Esophagus squamous epithelium (tissue), 4 donors: ENCODE data around the gene KLF13.

Source experiments
- CTCF ChIP-seq, 6 experiments: fragments of 450-650 bp in 4 of 6; fragments of 200-600 bp in 2 of 6; sonication (generic) in 2 of 6; IDR thresholded peaks; one replicate each; pipeline ENCODE4 v1.5.1; 2016 to 2019; ENCODE audit warnings: antibody characterized with exemption in 6 of 6, mild to moderate bottlenecking in 4 of 6, moderate library complexity in 4 of 6
- POLR2A ChIP-seq, 4 donors: fragments of 450-650 bp; IDR thresholded peaks; one replicate each; pipeline ENCODE4 v1.6.1; 2017; ENCODE audit warnings: antibody characterized with exemption in 4 of 4, mild to moderate bottlenecking in 4 of 4, moderate library complexity in 3 of 4

- no peak for TF ChIP-seq CTCF (IDR thresholded peaks at IDR 0.05)
- TF ChIP-seq POLR2A (IDR thresholded peaks at IDR 0.05): no peak
These were observed 48.4 kb downstream of the KLF13 start for GRCh38 chr15:31374986-31375385.
